Measurements from ENCODE around the gene LPO. TPM values are rescaled to one million over a fixed set of nuclear protein-coding genes. Genes with fewer than 3 reads are reported as not detected.

The LPO gene
- total RNA-seq, 1 donor from 2014 or later: 0.27 TPM

DNA sequence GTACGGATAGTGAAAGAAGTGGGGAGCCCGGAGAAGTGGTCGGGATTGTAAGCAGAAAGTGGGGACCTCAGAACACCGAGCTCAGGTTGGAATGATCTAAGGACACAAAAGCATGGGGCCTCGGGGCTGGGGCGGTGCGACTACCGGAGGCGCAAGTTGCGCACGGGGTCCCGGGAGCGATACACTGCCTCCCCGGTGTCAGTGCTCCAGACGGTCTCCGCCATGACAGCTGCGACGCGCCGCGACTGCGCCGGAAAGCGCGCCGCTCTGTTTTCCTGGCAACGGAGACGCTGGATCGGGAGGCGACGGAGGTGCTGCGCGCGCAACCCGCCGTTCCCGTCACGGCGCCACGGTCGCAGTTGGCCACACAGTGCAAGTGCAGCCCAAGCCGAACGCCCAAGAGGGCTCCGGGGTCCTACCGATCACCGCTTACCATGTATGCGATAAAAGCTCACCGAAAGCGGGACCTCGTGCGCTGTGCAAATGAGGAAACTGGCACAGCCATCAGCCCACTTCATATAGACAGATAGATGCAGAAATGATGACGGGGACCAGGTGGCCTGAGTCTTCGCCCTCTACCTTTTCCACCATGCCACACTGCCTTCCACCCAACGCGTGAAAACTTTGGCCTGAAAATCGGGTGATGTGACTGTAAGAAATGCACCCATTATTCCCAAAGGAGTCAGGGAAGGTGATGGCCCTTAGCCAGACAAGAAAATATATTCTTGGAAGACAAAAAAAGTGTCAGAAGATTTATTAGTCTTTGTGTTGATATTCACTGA lies 19.2 kb upstream of the LPO start, which contains the start of gene MKS1:
Gene MKS1 (minus strand): TSS at position 249 of the 782 bp plus-strand sequence. CDS start 25 bp downstream, at position 224.
- no peaks in the 10 kb centered on the region for H3K36me3 Mint-ChIP-seq
- peak; percentile 93 to 97 for DNase-seq (ENCODE audit: low spot score in 2 of 2, unreplicated experiment in 2 of 2)
- H3K4me1 Mint-ChIP-seq: peaks cover 8% of the 10 kb centered on the region
- TF ChIP-seq, protein P1, sequence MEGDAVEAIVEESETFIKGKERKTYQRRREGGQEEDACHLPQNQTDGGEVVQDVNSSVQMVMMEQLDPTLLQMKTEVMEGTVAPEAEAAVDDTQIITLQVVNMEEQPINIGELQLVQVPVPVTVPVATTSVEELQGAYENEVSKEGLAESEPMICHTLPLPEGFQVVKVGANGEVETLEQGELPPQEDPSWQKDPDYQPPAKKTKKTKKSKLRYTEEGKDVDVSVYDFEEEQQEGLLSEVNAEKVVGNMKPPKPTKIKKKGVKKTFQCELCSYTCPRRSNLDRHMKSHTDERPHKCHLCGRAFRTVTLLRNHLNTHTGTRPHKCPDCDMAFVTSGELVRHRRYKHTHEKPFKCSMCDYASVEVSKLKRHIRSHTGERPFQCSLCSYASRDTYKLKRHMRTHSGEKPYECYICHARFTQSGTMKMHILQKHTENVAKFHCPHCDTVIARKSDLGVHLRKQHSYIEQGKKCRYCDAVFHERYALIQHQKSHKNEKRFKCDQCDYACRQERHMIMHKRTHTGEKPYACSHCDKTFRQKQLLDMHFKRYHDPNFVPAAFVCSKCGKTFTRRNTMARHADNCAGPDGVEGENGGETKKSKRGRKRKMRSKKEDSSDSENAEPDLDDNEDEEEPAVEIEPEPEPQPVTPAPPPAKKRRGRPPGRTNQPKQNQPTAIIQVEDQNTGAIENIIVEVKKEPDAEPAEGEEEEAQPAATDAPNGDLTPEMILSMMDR (IDR thresholded peaks at IDR 0.05; ENCODE audit: unreplicated experiment): peak; percentile 72
- H3K4me3 Mint-ChIP-seq: peak within 1 kb of the TSS; percentile 91
- peak within 1 kb of the TSS; percentile 97 for H3K27ac Mint-ChIP-seq
- H3K9me3 Mint-ChIP-seq: peaks cover 5% of the 10 kb centered on the region
- H3K27me3 Mint-ChIP-seq (ENCODE audit: low read depth): peaks cover 10% of the 10 kb centered on the region

DNA sequence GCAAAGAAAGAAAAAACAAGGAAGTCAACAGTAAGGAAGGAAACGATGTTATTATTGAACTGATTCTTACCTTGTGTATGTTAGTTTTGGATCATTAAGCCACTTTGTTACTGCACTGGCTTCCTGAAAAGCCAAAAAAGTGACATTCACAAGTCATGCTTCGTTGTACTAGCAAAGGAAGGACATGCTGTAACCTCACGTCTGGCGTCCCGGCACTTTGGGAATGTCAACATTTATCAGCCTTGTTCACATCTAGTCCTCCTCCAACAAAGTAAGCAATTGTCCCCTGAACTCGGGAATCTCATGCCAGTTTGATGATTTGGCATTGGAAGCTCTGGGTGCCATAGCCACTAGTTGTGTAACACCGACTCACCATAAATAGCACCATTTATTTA lies 18.6 kb upstream of the LPO start:
- Mint-ChIP-seq H3K9me3 (peaks cover 5% of the 10 kb centered on the region), H3K4me3 (peak overlapping the region; percentile 91), H3K27ac (no peak overlapping the region), H3K27me3 (ENCODE audit: low read depth) (peaks cover 10% of the 10 kb centered on the region), H3K36me3 (no peaks in the 10 kb centered on the region), H3K4me1 (peaks cover 8% of the 10 kb centered on the region)
- TF ChIP-seq, protein P1 (IDR thresholded peaks at IDR 0.05; ENCODE audit: unreplicated experiment): no peak
- no peak for DNase-seq (ENCODE audit: low spot score in 2 of 2, unreplicated experiment in 2 of 2)

DNA sequence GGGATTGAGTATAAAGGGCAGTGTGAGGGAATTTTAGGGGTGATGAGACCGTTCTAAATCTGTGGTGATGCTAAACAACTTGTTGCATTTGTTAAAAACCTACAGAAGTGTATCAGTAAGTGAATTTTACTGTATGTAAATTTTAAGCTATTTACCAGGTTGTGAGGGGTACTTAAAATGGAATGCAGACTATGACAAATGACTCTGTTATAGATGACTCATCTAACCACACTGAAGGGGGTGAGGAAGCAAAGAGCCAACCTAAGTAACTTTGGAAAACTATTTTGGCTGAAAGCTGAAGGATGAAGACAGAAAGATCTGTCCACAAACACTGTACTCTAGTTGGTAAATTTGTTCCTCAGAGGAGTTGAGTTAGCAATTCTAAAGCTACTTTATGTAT lies 14.1 kb upstream of the LPO start:
- H3K9me3 Mint-ChIP-seq: peaks cover 5% of the 10 kb centered on the region
- no peak overlapping the region for H3K4me3 Mint-ChIP-seq
- no peak for DNase-seq (ENCODE audit: low spot score in 2 of 2, unreplicated experiment in 2 of 2)
- no peak overlapping the region for H3K27ac Mint-ChIP-seq
- no peaks in the 10 kb centered on the region for H3K36me3 Mint-ChIP-seq
- peaks cover 33% of the 10 kb centered on the region for H3K27me3 Mint-ChIP-seq (ENCODE audit: low read depth)
- H3K4me1 Mint-ChIP-seq: peaks cover 3% of the 10 kb centered on the region
- TF ChIP-seq, protein P1 (IDR thresholded peaks at IDR 0.05; ENCODE audit: unreplicated experiment): no peak

DNA sequence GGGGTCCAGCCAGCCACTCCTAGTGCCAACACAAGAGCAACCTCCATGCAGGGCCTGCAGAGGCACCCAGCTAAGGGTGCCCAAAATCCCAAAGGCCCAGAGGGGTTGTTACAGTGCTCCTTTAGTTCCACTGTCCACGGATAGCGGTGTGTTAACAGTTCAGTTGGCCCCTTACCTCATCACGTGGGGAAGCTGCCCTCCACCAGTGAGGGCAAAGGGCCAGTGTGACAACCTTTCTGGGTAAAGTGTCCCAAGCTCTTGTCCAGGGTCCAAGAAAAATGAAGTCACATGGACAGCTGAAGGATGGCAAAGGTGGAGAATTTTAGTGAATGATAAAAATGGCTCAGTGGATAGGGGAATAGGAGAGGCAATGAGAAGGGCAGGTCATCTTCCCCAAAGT lies 10.7 kb upstream of the LPO start:
- TF ChIP-seq, protein P1 (IDR thresholded peaks at IDR 0.05; ENCODE audit: unreplicated experiment): no peak
- DNase-seq (ENCODE audit: low spot score in 2 of 2, unreplicated experiment in 2 of 2): no peak
- no peaks in the 10 kb centered on the region for H3K36me3 Mint-ChIP-seq
- H3K9me3 Mint-ChIP-seq: peaks cover 5% of the 10 kb centered on the region
- H3K27ac Mint-ChIP-seq: no peak overlapping the region
- peaks cover 6% of the 10 kb centered on the region for H3K4me1 Mint-ChIP-seq
- H3K27me3 Mint-ChIP-seq (ENCODE audit: low read depth): peaks cover 48% of the 10 kb centered on the region
- no peak overlapping the region for H3K4me3 Mint-ChIP-seq

DNA sequence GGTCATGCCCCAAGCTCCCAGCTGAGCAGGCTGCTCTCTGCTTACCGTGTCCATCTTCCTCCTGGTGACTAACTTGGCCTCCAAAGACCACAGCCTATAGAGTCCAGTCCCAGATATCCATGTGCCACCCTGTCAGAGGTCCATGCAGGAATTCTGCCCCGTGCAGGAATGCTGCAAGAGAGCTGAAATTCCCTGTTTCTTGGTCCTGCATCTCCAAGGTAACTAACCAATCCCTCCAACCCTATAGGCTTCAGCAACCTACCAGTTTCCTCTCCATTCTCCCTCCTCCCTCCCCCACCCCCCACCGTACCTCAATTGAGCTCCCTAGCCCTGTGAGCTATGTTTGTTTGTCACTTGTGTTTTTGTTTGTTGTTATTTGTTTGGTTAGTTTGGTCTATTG lies 9.7 kb upstream of the LPO start:
- Mint-ChIP-seq H3K9me3 (no peaks in the 10 kb centered on the region), H3K27me3 (ENCODE audit: low read depth) (peaks cover 52% of the 10 kb centered on the region), H3K27ac (no peak overlapping the region), H3K4me3 (no peak overlapping the region), H3K4me1 (peaks cover 6% of the 10 kb centered on the region), H3K36me3 (no peaks in the 10 kb centered on the region)
- no peak for DNase-seq (ENCODE audit: low spot score in 2 of 2, unreplicated experiment in 2 of 2)
- TF ChIP-seq, protein P1 (IDR thresholded peaks at IDR 0.05; ENCODE audit: unreplicated experiment): no peak
